H1 (cell line): ENCODE data around the gene CBR4. TPM values are rescaled to one million over a fixed set of nuclear protein-coding genes. Genes with fewer than 3 reads are reported as not detected.

Source experiments
- PHF8 ChIP-seq: fragments of 200-600 bp; sonication (generic); conservative IDR thresholded peaks from 2 replicates; pipeline ENCODE4 v1.7.1; 2012; ENCODE audit warnings: low read depth, mild to moderate bottlenecking, inconsistent platforms, low read length, moderate library complexity
- polyA plus RNA-seq, 7 experiments: library from polyadenylated mRNA; depleted of rRNA in 3 of 7; stranded (reverse) in 5 of 7; unstranded in 2 of 7; fragments of >200 nt in 5 of 7; fragments of 200-250 nt in 2 of 7; gene quantifications; 1 replicate in 5 of 7; 2 replicates in 1 of 7; 4 replicates in 1 of 7; pipeline versions ENCODE4 v1.2.1 to v1.2.3, GENCODE V29; 2011 to 2013; ENCODE audit warnings: missing spikeins in 2 of 7, mixed read lengths in 2 of 7
- total RNA-seq: library from RNA; stranded (reverse); fragmentation: NEBNext Ultra II Directional; extraction: Animal tissue kit (Norgen Biotek cat#: 25700); gene quantifications from 2 replicates; pipeline ENCODE4 v1.2.1, GENCODE V29; 2021

CBR4 gene
- total and polyA plus RNA-seq, 2 of the 8 experiments (the other 6 are each of a cell fraction or from before 2014, with no cell fraction given), result 8.6 to 29.5 TPM

GRCh38 chr4:168955674-168956073 is 54.4 kb downstream of the CBR4 start (continued):
- no peak for TF ChIP-seq PHF8
